Measurements from ENCODE around the gene RNASE11. TPM values are rescaled to one million over a fixed set of nuclear protein-coding genes. Genes with fewer than 3 reads are reported as not detected.

RNASE11 gene
- total RNA-seq, 1 experiment from 2014 or later: not detected

DNA sequence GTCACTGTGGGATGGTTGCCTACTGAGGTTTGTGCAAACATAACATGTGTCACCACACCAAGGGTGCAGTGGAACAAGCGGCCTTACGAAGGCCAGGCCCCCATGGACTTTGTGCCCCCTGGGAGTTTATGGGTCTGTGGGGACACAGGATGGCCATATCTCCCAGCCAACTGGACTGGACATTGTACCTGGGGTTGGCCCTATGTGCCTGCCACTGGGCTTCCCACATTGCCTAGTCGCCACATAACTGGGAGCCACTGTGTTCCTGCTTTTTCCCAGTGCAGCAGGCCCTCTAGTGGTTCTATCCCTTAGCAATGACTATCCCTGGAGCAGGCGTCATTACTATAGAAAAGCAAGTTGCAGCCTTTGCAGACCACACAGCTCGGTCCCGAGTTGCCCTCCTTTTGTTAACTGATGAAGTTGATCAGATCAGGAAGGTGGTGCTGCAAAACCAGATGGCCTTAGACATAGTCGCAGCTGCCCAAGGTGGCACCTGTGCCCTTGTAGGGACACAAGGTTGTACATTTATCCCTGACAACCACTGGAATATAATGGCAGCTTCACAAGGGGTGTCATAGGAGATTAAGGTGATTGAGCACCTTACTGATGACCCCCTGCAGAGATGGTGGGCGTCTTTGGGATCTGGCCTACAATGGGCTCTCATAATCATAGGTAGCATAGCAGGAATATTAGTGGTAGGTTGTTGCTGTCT, 18.5 kb upstream of the RNASE11 start (continued):
- TF ChIP-seq, protein P1, sequence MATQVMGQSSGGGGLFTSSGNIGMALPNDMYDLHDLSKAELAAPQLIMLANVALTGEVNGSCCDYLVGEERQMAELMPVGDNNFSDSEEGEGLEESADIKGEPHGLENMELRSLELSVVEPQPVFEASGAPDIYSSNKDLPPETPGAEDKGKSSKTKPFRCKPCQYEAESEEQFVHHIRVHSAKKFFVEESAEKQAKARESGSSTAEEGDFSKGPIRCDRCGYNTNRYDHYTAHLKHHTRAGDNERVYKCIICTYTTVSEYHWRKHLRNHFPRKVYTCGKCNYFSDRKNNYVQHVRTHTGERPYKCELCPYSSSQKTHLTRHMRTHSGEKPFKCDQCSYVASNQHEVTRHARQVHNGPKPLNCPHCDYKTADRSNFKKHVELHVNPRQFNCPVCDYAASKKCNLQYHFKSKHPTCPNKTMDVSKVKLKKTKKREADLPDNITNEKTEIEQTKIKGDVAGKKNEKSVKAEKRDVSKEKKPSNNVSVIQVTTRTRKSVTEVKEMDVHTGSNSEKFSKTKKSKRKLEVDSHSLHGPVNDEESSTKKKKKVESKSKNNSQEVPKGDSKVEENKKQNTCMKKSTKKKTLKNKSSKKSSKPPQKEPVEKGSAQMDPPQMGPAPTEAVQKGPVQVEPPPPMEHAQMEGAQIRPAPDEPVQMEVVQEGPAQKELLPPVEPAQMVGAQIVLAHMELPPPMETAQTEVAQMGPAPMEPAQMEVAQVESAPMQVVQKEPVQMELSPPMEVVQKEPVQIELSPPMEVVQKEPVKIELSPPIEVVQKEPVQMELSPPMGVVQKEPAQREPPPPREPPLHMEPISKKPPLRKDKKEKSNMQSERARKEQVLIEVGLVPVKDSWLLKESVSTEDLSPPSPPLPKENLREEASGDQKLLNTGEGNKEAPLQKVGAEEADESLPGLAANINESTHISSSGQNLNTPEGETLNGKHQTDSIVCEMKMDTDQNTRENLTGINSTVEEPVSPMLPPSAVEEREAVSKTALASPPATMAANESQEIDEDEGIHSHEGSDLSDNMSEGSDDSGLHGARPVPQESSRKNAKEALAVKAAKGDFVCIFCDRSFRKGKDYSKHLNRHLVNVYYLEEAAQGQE (IDR thresholded peaks at IDR 0.05; ENCODE audit: low read depth): no peak
- TF ChIP-seq, protein P2, sequence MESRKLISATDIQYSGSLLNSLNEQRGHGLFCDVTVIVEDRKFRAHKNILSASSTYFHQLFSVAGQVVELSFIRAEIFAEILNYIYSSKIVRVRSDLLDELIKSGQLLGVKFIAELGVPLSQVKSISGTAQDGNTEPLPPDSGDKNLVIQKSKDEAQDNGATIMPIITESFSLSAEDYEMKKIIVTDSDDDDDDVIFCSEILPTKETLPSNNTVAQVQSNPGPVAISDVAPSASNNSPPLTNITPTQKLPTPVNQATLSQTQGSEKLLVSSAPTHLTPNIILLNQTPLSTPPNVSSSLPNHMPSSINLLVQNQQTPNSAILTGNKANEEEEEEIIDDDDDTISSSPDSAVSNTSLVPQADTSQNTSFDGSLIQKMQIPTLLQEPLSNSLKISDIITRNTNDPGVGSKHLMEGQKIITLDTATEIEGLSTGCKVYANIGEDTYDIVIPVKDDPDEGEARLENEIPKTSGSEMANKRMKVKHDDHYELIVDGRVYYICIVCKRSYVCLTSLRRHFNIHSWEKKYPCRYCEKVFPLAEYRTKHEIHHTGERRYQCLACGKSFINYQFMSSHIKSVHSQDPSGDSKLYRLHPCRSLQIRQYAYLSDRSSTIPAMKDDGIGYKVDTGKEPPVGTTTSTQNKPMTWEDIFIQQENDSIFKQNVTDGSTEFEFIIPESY (IDR thresholded peaks at IDR 0.05; ENCODE audit: extremely low read depth, insufficient replicate concordance, low read length): no peak
- no peak for TF ChIP-seq CEBPB (IDR thresholded peaks at IDR 0.05; ENCODE audit: low read depth)

- no peak overlapping the region for H3K27ac ChIP-seq (ENCODE audit: low read depth, low read length)
- ChIA-PET RAD21 (ENCODE audit: low non-redundant PET in 1 of 2, low total read pairs in 2 of 2, uncharacterized antibody in 2 of 2, unreplicated experiment in 2 of 2) (no interaction called here), POLR2A (no interaction called here), CTCF (interaction anchor here (1.9 to 3.9 kb wide), 2 partner anchors 116 to 277 kb away, joined by 7 to 20 read pairs; no protein-coding TSS in a partner anchor)
- H3K9ac ChIP-seq (ENCODE audit: low read length): no peak overlapping the region
- H2AFZ ChIP-seq (ENCODE audit: low read depth, low read length, poor library complexity, severe bottlenecking): no peak overlapping the region
- H3K9me3 ChIP-seq (ENCODE audit: control insufficient read depth in 1 of 2, insufficient read depth in 1 of 2, low read depth in 1 of 2, low read length in 2 of 2): no peaks in the 10 kb centered on the region
- H3K36me3 ChIP-seq (ENCODE audit: control insufficient read depth in 1 of 2, insufficient read depth in 2 of 2, low read length in 2 of 2): no peaks in the 10 kb centered on the region
- no peak overlapping the region for H3K4me3 ChIP-seq (replicated peaks in 1 of 2; ENCODE audit: low read depth in 1 of 2, low read length in 2 of 2)
- no peaks in the 10 kb centered on the region for H3K27me3 ChIP-seq (ENCODE audit: insufficient read depth, low read length)
- no peaks in the 10 kb centered on the region for H4K20me1 ChIP-seq (ENCODE audit: insufficient read depth)
- ATAC-seq (no peak), DNase-seq (ENCODE audit: low read depth, low spot score) (no peak)
- intact Hi-C loops (cut with micrococcal nuclease): no loop called here
- no peak overlapping the region for H3K4me2 ChIP-seq (ENCODE audit: low read length)
- no peaks in the 10 kb centered on the region for H3K79me2 ChIP-seq (ENCODE audit: insufficient read depth, low read length)
- no peaks in the 10 kb centered on the region for H3K4me1 ChIP-seq (ENCODE audit: control insufficient read depth in 1 of 2, insufficient read depth in 2 of 2, low read length in 2 of 2)
- BruUV-seq (replicated peaks): no TSS peak
- H3K9me2 ChIP-seq (ENCODE audit: insufficient read depth): no peaks in the 10 kb centered on the region
- TF ChIP-seq SRF (IDR thresholded peaks at IDR 0.05; ENCODE audit: low read depth) (no peak), ZNF274 (IDR thresholded peaks at IDR 0.05; ENCODE audit: low read depth, low read length) (no peak), EGR1 (IDR thresholded peaks at IDR 0.05; ENCODE audit: low read depth) (no peak), CEBPB (IDR thresholded peaks at IDR 0.05; ENCODE audit: low read depth) (no peak), POLR2AphosphoS5 (IDR thresholded peaks at IDR 0.05; ENCODE audit: low read depth, low read length) (no peak), JUND (IDR thresholded peaks at IDR 0.05) (no peak), ZFX (IDR thresholded peaks at IDR 0.05) (no peak), RAD21 (IDR thresholded peaks at IDR 0.05; ENCODE audit: low read depth) (no peak), FOSL1 (IDR thresholded peaks at IDR 0.05; ENCODE audit: low read depth) (no peak), SIN3A (IDR thresholded peaks at IDR 0.05; ENCODE audit: low read depth) (no peak)
- TF ChIP-seq, protein P3, sequence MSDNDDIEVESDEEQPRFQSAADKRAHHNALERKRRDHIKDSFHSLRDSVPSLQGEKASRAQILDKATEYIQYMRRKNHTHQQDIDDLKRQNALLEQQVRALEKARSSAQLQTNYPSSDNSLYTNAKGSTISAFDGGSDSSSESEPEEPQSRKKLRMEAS (IDR thresholded peaks at IDR 0.05): no peak
- TF ChIP-seq, protein P1 (IDR thresholded peaks at IDR 0.05; ENCODE audit: low read depth): no peak
Observed at GRCh38 chr14:20603813-20604690, 16.3 kb upstream of the RNASE11 start.
